ENCODE measurements around the gene HSPBAP1. TPM values are rescaled to one million over a fixed set of nuclear protein-coding genes. Genes with fewer than 3 reads are reported as not detected.
"Not testable (repeated sequence)": the region's sequence is repeated elsewhere in the genome, so short reads cannot be mapped to it uniquely, and the experiment has no call there.

The HSPBAP1 gene
- total RNA-seq, 4 donors from 2014 or later: 7.8 to 21.3 (median 13.3) TPM

DNA sequence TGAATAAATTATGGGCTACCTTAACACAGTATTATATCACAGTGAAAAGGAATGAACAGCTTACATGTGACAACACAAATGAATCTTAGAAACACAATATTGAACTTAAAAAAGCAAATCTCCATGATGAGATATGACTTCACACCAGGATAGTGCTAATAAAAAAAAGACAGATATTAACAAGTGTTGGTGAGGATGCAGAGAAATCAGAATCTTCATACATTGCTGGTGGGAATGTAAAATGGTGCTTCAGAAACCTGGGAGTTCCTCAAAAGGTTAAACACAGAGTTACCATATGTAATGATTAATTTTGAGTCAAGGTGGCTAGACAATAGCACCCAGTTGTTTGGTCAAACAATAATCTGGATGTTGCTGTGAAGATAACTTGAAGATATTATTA is 51.4 kb downstream of the HSPBAP1 start:
- TF ChIP-seq, protein P1, sequence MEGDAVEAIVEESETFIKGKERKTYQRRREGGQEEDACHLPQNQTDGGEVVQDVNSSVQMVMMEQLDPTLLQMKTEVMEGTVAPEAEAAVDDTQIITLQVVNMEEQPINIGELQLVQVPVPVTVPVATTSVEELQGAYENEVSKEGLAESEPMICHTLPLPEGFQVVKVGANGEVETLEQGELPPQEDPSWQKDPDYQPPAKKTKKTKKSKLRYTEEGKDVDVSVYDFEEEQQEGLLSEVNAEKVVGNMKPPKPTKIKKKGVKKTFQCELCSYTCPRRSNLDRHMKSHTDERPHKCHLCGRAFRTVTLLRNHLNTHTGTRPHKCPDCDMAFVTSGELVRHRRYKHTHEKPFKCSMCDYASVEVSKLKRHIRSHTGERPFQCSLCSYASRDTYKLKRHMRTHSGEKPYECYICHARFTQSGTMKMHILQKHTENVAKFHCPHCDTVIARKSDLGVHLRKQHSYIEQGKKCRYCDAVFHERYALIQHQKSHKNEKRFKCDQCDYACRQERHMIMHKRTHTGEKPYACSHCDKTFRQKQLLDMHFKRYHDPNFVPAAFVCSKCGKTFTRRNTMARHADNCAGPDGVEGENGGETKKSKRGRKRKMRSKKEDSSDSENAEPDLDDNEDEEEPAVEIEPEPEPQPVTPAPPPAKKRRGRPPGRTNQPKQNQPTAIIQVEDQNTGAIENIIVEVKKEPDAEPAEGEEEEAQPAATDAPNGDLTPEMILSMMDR (IDR thresholded peaks at IDR 0.05): no peak
- DNase-seq (ENCODE audit: low spot score) (no peak), ATAC-seq (ENCODE audit: low FRiP score) (no peak)

DNA sequence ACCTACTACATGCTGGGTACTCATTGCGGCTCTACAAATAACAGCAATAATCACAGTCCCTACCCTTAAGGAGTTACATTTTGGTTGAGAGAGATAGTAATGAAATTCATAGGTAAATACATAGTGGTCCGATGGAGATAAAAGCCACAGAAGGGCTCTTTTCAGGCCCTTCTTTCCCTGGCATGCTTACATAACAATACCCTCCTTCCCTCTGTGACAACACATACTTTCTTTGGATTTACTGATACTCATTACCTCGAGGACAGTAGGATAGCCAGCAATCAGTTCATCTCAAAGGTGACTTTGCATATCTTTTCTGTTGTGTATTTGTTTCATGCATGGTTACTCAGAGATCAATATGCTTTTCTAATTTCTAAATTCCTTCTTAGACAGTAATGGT is 54.5 kb downstream of the HSPBAP1 start:
- TF ChIP-seq, protein P1 (IDR thresholded peaks at IDR 0.05): no peak
- DNase-seq (ENCODE audit: low spot score) (no peak), ATAC-seq (ENCODE audit: low FRiP score) (no peak)

- ATAC-seq (ENCODE audit: low FRiP score): not testable (repeated sequence)
These were observed 60.7 kb downstream of the HSPBAP1 start for GRCh38 chr3:122732682-122733525.

GRCh38 chr3:122730240-122730639 is 63.4 kb downstream of the HSPBAP1 start:
- TF ChIP-seq, protein P1 (IDR thresholded peaks at IDR 0.05): no peak
- DNase-seq (ENCODE audit: low spot score): no peak
- no peak for ATAC-seq (ENCODE audit: low FRiP score)

More at GRCh38 chr3:122732682-122733525, 60.7 kb downstream of the HSPBAP1 start:
- not testable (repeated sequence) for DNase-seq (ENCODE audit: low spot score)

DNA sequence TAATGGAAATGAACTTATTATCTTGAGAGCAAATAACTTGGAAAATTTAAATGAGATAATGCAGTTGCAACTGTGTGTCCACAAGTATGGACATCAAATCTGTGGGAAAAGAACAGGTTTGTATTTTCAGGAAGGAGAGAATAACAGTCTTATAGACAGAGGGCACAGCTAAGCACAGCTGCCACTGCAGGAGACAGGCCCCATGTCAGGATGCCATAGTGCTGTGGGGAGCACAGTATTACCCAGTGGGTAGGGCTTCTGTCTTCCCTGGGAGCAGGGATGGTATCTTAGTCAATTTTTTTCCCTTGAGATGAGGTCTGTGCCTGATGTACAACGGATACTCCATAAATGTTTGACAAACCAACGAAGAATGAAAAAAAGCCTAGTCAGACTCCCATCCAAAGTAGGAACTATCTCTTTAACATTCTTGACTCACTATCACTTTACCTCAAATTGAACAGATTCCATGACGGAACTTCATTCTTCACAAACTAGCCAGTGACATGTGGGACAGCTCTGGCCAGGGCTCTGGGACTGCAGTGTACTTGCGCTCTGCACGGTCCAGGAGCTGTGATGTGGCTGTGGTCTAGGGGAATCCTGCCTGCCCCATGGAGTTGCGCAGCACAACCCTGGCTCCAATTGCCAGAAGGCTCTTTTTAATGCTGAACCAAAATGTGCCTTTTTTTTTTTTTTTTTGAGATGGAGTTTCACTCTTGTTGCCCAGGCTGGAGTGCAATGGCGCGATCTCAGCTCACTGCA is 64.7 kb downstream of the HSPBAP1 start:
- no peak for ATAC-seq (ENCODE audit: low FRiP score)
- TF ChIP-seq, protein P1 (IDR thresholded peaks at IDR 0.05): no peak
- no peak for DNase-seq (ENCODE audit: low spot score)

GRCh38 chr3:122728186-122728585 is 65.4 kb downstream of the HSPBAP1 start:
- no peak for DNase-seq (ENCODE audit: low spot score)
- TF ChIP-seq, protein P1 (IDR thresholded peaks at IDR 0.05): no peak
- ATAC-seq (ENCODE audit: low FRiP score): no peak

GRCh38 chr3:122727766-122728165 is 65.9 kb downstream of the HSPBAP1 start:
- DNase-seq (ENCODE audit: low spot score): no peak
- TF ChIP-seq, protein P1 (IDR thresholded peaks at IDR 0.05): no peak
- no peak for ATAC-seq (ENCODE audit: low FRiP score)
